Activated effector memory CD4-positive, alpha-beta T cell treated with anti-CD3 and anti-CD28 coated beads, Interleukin-2, amount 50 U/mL, for 16 hours (primary cell): ENCODE data around the gene RFLNA.
A peak's percentile ranks its signal among the peaks of the same experiment; 100 is the strongest.

Experiments used
- DNase-seq: peaks from one replicate; pipeline ENCODE4 v3.0.0-alpha.2; 2020

The RFLNA gene, protein sequence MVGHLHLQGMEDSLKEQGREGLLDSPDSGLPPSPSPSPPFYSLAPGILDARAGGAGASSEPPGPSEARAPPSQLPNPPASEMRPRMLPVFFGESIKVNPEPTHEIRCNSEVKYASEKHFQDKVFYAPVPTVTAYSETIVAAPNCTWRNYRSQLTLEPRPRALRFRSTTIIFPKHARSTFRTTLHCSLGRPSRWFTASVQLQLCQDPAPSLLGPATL

DNA sequence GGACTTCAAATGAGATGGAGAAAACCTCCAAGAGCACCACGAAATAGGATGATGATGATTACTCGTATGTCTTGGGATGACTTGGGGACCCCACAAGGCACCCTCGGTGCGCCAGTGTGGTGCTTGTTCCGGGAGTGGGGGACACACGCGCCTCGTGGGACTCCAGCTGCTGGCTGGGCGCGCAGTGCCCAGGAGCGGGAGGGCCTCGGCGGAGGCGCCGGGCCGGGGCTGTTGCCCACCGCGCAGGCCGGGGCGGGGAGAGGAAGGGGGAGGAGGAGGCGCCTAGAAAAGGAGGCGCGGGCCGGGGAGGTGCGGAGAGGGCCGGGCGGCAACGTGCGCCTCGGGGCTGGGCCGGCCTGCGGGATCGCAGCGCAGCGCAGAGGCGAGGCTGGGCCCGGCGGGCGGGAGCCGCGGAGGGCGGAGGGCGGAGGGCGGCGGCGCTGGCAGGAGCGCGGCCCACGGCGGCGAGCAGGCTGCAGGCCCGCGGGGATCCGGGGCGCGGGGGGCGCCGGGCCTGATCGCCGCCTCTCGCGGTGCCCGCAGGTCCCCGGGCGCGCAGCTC is at the start of gene RFLNA:
Gene RFLNA (plus strand): TSS at position 314 of the 562 bp plus-strand sequence. CDS start 337 bp downstream, outside the sequence.
- no peak for DNase-seq

DNA sequence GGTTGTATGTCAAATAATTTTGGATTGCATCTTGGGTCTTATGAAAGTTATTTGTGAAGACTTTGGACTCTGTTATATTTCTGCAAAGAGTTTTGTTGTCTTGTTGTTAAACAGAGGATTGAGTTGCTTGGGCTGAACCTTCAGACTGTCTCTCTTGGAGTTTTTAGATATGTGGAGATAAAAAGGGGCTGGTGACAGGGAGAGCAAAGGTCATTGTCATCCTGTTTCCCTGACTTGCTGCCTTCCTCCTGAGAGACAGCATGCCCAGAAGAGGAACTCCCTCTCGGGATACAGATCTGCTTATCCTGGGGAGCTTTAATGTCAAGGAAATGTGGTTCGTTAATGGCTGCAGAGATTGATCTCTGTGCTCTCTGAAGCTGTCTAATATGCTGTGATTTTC is 47.6 kb upstream of the RFLNA start:
- DNase-seq, result peak; percentile 1

DNA sequence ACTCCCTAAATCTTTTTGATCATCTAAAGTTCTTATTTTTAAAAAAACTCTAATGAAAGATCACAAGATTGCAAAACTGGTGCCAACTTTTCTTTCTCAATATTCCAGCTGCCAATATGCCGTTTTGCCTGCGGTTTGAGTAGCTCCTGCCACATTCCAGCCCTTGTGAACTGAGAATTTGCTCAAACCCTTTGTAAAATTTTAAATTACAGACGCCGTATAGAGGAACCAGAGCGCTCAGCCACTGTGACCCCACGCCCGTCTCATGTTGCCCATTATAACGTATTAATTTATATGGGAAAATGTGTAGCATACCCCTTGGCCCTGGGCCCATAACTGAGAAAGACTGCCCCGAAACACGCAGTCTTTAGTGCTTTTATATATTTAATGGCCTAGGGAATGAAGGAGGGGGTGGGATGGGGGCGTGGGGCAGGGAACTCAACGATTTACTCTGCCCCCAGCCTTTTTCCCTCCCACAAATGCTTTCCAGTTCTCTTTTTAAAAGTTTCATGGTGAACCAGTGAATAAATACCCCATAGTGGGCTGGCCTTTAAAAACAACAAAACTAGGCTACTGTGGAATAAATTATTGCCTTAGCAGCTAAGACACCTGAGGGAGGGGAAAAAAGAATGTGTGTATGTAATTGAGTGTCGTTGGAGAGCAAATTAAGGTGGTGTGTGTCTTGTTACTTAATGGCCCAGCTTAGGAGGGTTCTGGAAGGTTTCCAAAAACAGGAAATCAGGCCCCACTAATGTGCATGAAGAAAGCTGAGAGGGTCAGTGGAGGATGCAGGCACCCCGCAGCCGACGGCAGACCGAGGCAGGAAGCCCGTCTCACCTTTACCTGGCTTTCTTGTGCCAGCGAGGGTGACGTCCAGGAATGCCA is 45.7 kb upstream of the RFLNA start:
- DNase-seq, result peak; percentile 25

DNA sequence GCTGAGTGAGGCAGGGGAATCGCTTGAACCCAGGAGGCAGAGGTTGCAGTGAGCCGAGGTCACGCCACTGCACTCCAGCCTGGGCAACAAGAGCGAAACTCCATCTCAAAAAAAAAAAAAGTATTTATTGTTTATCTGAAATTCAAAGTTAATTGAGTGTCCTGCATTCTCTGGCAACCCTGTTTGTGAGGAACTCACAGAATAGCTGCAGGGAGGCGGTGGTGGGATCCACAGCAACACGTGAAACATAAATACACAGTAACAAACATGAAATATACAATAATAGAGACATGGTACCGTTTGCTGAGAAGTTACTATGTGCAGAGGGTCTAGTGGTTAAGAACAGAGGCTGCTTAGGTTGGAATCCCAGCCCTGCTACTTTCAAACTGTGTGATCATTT is 43.7 kb upstream of the RFLNA start:
- DNase-seq, result no peak

DNA sequence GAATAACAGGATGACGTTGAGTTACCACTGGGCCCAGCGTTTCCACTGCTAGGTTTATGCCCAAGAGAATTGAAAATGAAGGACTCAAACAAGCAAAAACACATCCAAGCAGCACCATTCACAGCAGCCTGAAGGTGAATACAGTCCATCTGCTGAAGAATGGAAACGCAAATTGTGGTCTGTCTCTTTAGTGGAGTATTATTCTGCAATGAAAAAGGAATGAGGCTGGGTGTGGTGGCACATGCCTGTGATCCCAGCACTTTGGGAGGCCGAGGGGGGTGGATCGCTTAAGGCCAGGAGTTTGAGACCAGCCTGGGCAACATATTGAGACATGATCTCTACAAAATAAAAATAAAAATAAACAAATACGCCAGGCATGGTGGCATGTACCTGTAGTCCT is 41.9 kb upstream of the RFLNA start:
- DNase-seq, result no peak

DNA sequence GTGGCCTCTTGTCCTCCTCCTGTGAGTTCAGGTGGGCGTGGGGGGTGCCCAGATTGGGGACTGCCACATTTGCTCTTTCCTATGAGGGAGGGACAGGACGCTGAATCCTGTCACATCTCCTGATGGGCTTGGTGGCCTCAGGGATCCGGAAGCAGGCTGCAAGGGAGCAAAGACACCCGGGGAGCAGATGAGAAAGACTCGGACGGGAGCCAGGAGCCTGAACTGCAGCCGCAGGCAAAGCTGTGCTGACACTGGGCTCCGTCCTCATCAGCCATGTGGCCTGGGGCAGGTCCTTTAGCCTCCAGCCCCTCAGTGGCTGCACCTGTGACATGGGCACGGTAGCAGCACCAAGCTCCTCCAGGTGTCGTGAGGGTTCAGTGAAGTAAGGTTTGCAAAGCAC is 40.8 kb upstream of the RFLNA start:
- no peak for DNase-seq

DNA sequence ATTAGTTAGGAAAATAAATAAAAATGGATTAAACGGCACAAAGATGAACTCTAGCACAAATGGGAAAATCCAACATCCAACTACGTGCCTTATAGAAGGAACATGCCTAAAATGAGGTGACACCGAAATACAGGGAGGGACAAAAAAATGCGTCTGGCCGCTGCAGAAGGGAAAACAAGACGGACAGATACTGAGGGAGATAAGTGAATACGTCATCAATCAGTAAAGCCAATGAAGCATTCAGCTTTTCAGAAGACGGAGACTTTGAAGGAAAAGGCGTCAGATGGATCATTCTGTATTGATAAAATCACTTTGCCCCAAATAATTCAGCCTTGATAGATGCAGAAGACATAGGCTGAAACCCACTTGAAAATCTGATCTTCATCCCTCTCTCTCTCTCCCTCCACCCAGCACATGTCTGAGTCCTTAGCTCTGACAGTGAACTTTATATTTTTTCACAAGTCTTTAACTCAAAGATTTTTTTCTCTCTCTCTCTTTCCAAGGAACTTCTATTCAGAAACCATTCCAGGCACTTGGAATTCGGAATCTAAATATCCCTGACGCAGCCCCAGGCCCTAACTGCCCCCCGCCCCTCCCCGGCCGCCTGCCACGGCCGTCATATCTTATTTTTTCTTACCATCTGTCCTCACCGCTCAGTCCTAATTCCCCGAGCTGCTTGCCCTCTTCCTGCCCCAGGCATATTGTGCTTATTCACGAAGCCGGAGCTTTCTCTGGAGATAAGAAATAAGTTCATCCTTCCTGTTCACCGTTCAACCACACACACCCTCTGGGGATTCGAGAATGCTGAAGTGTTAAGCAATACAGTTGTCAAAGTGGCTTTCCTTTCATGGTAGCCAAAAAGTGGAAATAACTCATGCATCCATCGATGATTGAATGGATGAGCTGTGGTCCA is 35.5 kb upstream of the RFLNA start:
- DNase-seq, result no peak

DNA sequence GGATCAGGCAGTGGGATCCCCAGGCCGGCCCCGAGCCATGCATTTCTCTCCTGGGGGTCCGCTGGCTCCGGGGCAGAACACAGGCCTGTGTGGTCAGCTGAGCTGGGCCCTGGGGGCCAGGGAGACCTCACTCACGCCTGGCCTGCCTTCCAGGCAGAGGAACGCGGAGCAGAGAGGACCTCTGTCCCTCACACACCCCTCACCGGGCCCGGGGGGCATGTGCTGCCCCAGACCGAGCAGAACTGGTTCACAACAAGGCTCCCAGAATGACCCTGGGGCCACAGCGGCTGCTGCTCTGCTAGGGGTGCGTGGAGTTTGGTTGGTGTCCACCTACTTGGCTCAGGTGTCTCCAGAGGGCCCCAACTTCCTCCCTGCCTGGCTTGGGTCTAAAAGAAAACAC is 33.0 kb upstream of the RFLNA start:
- DNase-seq, result no peak

DNA sequence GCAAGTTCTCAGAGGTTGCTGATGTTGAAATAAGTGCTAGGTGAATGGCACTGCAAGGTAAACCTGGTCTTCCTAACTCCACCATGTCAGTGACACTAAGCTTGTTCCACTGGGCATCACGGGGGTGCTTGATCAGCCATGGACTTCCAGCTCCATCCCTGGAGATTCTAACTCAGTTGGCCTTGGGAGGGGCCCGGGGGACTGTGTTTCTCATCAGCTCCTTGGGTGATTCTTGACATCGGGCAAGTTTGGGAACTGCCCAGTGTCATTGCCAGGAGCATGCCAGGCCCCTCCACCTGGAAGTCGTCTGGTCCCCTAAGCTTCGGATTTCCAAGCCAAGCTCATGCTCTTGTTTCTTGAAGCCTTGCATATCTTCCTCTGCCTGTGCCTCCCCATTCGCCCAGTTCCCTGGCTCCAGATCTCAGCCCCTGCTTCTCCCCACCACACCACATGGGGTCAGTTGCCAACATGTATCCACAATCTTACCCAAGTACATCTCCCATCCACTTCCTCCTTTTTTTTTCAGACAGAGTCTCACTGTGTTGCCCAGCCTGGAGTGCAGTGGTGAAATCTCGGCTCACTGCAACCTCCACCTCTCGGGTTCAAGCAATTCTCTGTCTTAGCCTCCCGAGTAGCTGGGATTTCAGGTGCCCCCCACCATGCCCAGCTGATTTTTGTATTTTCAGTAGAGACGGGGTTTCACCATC is 30.7 kb upstream of the RFLNA start:
- DNase-seq, result no peak

DNA sequence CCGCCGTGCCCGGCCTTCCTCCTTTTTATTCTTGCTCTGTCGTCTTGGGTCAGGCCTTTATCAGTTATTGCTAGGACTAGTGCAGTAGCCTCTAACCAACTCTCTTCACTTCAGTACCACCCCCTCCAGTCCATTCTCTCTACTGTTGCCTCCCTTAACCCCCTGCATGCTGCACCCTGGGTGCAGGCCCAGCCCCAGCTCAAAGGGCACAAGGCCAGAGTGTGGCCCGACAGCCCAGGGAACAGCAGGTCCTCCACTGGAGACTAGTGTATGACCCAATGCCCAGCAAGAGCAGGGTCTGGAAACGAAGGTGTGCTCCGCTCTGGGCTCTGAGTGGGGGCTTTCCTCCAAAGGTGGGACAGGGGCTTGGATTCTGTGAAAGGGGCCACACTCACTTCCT is 30.0 kb upstream of the RFLNA start:
- DNase-seq, result no peak

DNA sequence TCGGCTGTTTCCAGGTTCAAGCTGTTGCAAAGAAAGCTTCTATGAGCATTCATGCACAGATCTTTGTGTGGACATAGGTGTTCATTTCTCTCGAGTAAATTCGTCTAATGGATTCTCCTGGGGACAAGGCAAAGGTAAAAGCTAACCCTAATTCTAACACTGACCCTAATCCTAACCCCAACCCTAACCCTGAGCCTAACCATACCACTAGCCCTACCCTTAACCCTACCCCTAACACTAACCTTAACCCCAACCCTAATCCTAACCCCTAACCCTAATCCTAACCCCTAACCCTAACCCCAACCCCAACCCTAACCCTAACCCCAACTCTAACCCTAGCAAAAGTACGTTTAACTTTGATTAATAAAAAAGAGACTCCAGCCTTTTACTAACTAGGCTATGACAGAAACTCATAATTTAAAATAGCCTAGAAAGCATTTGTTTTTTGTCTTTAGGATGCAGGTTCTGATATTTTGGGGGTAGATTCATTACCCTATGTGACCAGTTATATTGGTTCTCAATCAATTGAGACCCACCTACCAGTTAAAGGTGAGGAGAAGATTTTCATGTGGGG is 27.6 kb upstream of the RFLNA start:
- no peak for DNase-seq

DNA sequence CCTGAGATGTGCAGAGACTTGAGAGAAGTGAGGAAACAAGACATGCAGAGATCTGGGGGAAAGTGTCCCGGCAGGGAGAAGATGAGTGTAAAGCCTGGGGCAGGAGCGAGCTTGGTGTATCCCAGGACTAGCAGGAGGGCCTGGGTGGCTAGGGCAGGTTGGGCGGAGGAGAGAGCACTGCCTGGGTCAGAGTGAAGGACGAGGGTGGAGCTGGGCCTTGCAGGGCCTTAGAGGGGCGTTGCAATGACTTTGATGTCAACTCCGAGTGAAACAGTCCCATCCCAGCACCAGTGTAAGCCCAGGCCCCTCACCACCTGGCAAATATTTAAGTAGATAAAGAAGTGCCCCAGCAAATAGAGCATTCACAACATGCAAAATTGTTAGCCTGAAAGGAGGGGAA is 24.2 kb upstream of the RFLNA start:
- no peak for DNase-seq

DNA sequence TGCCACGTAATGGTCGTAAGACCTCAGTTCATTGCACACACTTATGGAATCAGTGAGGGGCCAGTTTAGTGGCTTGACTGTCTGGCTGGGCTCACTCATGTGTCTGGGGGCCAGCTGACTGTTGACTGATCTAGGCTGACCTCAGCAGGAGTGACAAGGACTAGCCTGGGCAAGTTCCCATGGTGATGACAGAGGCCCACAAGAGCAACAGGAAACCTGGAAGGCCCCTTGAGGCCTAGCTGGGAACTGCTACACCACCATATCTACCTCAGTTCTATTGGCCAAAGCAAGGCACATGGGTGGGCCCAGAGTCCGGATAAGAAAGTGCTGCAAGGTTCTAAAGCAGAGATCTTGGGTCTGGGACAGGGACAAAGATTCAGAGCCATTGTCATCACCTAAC is 21.3 kb upstream of the RFLNA start:
- no peak for DNase-seq

DNA sequence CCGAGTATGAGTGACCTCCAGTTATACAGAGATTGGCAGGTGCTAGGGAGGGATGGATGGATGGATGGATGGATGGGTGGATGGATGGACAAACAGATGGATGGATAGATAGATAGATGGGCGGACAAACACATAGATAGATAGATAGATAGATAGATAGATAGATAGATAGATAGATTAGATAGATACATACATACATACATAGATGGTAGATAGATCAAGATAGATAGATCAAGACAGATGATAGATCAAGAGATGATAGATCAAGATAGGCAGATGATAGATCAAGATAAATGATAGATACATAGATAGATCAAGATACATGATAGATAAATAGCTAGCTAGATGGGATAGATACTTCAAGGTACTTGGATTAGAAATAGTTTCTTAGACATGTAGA is 18.6 kb upstream of the RFLNA start:
- no peak for DNase-seq

DNA sequence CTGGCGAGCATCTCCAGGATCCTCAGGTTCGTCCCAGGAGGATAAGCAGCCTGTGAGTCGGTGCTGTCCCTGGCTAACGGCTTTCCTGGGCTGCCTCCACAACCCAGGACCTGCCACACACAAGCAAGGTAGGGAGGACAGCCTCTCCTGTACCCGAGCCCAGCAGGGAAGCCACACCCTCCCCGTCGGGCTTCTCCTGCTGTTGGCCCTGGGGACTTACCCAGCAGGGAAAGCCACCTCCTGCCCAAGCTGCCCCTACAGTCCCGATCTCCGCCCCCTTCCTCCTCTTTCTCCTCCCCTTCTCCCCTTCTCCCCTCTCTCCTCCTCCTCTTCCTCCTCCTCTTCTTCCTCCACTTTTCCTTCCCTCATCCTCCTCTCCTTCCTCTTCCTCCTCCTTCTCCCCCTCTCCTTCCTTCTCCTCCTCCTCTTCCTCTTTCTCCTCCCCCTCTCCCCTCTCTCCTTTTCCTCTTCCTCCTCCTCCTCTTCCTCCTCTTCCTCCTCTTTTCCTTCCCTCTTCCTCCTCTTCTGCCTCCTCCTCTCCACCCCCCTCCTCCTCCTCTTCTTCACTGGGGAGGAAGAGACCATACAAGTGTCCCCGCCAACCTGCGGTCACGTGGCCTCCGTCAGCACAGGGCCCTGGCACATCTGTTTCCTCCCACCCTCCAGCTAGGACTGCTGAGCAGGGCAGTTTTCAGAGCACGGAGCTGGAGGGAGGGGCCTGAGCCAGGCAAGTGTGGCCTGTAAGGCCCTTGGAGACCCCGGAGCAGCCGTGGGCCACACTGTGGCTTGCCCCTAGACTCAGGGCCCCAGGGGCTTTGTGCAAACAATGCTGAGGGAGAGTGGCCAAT is 17.3 kb upstream of the RFLNA start:
- DNase-seq, result no peak

DNA sequence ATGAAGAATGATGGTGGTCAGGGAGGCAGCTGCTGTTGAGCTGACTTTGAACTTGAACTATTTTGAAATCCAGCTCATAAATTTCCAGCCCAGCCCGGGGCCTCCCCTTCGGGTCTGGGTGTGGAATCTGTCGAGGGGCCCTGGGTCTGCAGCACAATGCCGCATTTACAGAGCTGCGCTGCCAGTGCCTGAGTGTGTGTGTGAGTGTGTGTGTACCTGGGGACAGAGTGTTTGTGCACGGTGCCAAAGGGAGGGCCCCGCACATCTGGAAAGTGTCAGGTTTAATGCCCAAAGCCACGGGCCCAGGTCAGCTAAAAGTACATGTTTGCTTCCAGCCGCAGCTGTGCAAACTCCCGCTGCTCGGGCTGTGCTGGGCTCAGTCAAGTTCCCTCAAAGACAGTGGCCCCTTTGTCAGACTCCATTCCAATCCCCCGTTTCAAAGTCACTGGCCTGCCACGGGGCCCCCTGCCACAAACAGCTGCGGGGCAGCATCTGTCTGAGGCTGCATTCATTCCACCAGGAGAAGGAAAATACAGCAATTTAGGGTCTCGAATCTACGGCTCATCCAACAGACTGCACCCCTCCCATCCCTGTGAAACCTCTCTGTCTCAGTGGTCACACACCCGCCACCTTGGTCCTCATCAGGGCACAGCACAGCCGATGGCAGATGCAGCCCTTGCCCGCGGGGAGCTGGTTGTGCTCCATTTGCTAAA is 16.3 kb upstream of the RFLNA start:
- DNase-seq, result no peak

DNA sequence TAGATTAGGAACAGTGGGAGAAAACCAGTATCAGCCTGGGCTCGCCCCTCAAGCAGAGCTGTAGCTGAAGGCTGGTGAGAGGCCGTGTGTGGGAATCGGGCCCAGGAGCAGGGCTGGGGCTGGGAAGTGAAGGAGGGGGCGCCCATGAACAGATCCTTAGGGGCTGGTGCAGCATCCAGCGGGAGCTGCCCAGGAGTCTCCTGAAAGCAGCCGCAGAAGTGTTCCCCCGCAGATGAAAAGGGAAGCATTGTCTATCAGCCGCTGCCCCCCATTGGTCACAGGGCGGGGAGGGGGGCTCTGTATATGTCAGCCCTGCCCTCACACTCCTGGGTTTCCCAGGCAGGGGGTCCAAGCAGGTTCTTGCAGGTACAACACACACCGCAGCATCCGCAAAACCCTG is 15.6 kb upstream of the RFLNA start:
- DNase-seq, result no peak

DNA sequence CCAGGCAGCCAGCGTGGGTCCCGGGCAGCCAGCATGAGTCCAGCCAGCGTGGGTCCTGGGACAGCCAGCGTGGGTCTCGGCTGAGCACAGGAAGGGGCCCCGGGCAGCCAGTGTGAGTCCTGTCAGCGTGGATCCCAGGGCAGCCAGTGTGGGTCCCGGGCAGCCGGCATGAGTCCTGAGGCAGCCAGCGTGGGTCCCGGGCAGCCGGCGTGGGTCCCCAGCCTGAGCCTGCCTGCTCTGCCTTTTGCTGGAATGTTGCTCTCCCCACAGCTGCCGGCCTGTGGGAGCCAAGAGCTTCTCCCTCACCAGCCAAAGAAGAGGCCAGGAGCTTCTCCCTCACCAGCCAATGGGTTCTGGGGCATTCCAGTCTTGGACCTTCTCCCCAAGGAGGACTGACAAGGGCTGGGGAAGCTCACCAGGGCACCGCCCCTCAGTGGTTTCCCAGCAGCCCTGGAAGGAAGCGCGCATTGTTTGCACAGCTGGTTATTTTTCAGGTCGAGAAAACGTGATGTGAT is 15.0 kb upstream of the RFLNA start:
- no peak for DNase-seq

DNA sequence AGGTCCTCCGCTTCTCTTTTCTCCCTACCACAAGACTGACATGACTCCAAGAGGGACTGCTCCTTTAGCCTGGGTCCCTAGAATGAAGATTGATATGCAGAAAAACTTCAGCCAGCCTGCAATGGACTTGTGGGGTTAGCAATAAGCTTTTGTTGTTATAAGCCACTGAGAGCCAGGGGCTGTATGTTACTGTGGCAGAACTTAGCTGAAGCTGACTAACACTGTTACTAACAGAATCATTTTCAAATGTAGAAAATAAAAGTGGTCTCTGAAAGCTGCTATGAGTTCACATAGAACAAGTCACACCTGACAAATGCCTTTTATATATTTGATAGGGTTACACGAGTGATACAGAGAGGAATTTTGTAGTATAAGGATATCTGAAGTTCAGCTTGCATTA is 13.6 kb upstream of the RFLNA start:
- no peak for DNase-seq

DNA sequence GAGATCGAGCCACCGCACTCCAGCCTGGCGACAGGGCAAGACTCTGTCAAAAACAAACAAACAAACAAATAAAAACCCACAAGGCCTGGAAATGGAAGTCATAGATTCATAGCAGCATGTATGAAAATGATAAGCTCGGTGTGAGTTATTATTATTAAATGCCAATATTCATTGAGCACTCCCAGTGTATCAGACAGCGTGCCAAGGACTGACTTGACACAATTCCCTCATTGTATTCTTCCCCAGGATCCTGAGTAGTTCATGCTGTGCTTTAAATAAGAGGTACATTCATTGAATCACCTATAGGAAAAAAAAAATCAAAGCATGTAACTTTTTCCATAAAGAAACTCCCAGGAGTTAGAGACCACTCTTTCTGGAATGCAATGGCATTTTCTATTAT is 12.6 kb upstream of the RFLNA start:
- no peak for DNase-seq
